Measurements from ENCODE around the gene SCN2B.

The SCN2B gene, protein sequence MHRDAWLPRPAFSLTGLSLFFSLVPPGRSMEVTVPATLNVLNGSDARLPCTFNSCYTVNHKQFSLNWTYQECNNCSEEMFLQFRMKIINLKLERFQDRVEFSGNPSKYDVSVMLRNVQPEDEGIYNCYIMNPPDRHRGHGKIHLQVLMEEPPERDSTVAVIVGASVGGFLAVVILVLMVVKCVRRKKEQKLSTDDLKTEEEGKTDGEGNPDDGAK

GRCh38 chr11:118175993-118176777 is at the start of gene SCN2B:
Gene SCN2B (minus strand): TSS chr11:118176639. CDS start chr11:118176431, 208 bp downstream.
- DNase-seq (ENCODE audit: low read depth), result no peak

DNA sequence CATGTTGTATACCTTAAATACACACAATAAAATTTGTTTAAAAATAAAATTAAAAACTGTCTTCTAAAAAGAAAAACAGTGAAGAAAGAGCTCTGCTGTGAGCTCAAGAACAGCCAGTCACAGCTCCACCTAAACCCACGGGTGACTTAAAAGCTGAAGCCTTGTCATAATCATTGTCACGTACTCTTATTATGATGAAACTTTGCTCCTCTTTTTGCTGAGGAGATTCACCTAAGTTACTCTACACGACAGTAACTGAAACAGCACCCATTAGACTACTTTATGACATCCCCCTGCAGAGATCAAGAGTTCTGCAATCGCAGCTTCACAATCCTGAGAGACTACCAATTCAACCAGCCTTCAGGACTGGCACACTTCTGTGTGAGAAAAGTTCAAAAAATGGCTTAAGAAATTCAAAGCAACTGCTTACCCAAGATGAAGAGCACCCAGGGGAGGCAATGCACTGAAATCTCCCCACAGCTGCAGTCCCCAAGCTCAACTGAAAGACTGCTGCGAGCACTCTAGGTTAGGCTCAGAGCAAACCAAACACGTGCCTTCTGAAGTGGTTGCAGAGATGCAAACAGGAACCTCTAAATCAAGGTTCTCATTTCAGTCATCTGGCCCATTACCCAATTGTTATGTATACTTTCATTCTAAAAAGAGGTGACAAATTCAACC is 48.2 kb upstream of the SCN2B start, which contains the start of gene JAML:
TSS of gene JAML (minus strand) at position 501 of the 678 bp plus-strand sequence. CDS start 10,145 bp downstream, outside the sequence.
- no peak for DNase-seq (ENCODE audit: low read depth)

DNA sequence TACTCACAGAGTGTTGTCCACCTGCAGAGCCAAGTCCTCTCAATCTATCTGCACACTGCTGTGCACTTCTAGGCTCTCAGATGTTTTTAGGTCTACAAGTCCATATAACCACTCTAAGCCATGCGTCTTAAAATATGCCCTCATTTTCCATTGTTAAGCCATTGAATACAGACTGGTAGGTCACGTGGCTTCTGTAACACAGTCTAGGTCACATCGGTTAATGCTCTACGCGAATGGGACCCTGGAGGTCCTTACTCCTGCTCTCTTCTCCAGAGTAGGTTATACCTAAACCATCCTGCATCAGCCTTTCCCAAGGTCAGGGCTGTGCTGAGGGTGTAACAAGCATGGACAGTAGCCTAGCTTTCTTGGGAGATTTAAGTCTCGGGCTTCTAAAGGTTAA is 47.6 kb upstream of the SCN2B start:
- no peak for DNase-seq (ENCODE audit: low read depth)

- DNase-seq (ENCODE audit: low read depth), result no peak
Observed at GRCh38 chr11:118223570-118223969, 47.1 kb upstream of the SCN2B start.

- DNase-seq (ENCODE audit: low read depth), result no peak
Observed at GRCh38 chr11:118222437-118222836, 46.0 kb upstream of the SCN2B start.

DNA sequence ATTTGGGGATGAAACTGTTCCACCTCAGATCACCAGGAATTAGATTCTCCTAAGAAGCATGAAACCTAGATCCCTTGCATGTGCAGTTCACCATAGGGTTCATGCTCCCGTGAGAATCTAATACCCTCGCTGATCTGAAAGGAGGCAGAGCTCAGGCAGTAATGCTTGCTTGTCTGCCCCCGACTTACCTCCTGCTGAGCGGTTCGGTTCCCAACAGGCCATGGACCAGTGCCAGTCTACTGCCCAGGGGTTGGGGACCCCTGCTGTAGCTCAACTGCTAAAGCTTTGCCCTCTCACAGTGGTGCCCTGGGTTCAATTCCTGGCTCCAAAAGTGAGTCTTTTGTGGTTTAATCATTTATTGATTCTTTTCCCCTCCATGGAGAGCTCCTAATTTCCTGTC is 45.0 kb upstream of the SCN2B start:
- no peak for DNase-seq (ENCODE audit: low read depth)

DNA sequence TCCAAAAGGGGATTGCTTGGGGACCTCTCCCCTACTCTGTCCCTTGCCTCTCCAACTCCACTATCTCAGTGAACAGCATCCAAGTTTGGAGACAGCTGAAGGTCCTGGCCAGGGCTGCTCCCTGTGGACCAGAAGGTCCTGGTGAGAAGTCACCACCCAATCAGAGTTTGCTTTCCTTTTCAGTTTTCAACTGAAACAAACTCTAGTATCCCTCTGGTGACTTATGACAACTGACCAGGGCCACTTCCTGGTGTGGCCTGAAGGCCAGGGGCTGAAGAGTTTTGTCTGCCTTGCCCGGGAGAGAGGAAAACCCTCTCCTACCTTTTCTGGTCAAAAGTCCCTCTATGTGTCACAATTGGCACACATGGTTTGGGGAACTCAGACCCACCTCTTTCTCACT is 43.3 kb upstream of the SCN2B start:
- no peak for DNase-seq (ENCODE audit: low read depth)

DNA sequence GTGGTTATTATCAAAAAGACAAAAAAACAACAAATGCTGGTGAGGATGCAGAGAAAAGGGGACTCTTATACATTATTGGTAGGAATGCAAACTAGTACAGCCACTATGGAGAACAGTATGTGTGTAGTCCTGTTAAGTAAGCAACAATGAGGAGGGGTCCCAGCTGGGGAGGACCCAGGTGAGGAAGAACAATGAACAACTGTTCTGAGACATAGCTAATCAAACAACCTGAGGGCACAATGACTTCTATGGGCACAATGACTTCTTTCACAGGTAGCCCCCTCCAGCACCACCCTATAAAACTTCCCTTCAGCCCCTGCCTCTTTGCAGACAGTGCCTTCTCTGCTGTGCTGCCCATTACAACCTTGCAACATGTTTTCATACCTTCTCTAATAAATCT is 42.8 kb upstream of the SCN2B start:
- DNase-seq (ENCODE audit: low read depth), result no peak

- no peak for DNase-seq (ENCODE audit: low read depth)
Observed at GRCh38 chr11:118217575-118217974, 41.1 kb upstream of the SCN2B start.

DNA sequence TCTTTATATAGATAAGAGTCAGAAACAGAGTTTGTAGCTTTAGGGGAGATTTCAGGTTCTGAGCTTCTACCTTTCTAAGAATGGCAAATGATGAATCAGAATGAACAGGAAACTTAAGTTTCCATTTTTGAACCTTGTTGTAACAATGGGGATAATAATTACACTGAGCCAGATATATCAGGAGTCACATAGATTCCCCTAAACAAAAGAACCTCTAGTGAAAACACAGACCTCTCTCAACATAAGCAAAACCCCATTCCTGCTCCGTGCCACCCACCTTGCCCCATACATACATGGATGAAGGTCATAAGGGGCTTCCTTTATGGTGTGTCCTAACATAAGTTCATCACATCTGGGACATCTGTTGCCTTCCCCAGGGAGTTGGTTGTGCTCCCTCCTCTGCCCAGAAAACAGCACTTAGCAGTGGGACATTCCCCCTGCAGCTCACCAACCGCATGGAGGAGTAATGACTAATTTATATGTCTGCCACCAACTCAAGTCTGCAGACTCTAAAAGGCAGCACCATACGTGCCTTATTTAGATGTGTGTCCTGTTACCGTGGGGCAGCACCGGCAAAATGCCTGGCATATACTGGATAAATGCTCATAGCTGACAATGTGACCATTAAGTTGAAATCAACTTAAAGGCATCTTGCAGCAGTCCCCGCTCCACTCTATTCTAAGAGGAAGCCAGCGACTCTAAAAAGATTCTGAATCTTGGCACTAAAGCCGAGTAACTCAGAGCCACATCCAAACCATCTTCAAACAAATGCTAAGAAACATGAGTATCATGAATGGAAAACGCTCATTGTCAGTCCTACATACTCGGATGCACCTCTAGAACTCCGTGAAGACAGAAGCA is 40.4 kb upstream of the SCN2B start:
- no peak for DNase-seq (ENCODE audit: low read depth)

DNA sequence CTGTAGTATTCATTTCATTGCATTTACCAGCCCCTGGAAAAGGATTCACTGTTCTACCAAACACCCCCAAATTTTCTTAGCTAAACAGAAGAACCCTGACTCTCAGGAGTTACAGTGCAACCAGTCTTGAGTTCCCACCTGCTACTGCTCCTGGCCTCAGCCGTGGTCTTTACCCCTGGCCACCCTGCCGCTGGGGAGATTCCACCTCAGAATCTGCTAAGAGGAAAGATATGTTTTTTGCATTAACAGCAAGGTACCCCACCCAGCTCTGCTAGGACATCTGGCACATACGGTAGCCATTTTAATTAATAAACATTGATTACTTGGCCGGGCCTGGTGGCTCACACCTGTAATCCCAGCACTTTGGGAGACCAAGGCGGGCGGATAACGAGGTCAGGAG is 39.3 kb upstream of the SCN2B start:
- no peak for DNase-seq (ENCODE audit: low read depth)

DNA sequence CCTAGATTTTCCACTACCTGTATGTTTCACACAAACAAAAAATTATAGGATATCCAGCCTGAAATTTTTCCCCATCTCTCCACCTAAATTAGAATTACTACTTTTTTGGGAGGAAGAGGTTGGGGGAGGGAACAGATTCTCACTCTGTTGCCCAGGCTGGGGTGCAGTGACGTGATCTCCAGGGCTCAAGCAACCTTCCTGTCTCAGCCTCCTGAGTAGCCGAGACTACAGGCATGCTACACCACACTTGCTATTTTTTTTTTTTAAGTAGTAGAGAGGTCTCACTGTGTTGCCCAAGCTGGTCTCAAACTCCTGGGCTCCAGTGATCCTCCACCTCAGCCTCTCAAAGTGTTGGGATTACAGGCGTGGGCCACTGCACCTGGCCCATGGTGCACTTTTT is 38.8 kb upstream of the SCN2B start:
- no peak for DNase-seq (ENCODE audit: low read depth)

GRCh38 chr11:118214210-118214914 is 37.9 kb upstream of the SCN2B start:
- no peak for DNase-seq (ENCODE audit: low read depth)

GRCh38 chr11:118213781-118214180 is 37.3 kb upstream of the SCN2B start:
- no peak for DNase-seq (ENCODE audit: low read depth)

DNA sequence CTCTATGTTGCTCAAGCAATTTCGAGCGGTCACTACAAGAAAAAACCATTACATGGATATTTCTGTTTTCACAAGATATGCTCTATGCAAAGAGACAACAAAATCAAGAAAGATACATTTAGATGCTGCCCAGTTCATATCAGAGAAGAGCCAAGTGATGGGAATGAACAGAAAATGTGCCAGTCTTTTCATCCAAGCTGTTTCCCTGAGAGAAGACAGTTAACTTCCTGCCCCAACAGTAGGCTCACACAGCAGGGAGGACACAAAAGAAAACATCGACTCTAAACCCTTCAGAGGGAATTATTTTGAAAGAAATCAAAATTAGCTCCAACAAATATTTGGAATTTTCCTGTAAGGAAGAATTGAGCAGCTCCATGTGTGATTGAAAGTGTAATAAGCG is 36.8 kb upstream of the SCN2B start:
- no peak for DNase-seq (ENCODE audit: low read depth)

DNA sequence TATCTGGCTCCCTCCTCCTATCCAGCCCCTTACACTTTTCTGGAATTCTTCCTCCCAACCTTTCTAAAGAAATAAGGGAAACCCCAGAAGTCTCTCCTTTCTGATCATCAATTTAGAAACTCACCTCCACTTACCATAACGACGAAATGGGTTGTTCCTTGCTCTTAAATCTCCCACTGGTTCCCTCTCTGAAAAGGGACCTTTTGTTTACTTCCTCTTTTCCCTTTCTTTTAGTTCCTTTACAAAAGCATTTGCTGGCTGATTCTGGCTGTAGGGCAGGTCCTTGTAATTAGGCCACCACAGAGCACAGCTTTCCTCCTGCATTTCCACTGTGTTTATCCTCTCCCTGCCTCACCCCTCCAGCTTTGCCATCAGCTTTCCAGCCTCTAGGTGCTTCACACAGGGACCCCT is 36.3 kb upstream of the SCN2B start:
- DNase-seq (ENCODE audit: low read depth), result no peak

GRCh38 chr11:118212131-118212725 is 35.8 kb upstream of the SCN2B start:
- DNase-seq (ENCODE audit: low read depth), result no peak

DNA sequence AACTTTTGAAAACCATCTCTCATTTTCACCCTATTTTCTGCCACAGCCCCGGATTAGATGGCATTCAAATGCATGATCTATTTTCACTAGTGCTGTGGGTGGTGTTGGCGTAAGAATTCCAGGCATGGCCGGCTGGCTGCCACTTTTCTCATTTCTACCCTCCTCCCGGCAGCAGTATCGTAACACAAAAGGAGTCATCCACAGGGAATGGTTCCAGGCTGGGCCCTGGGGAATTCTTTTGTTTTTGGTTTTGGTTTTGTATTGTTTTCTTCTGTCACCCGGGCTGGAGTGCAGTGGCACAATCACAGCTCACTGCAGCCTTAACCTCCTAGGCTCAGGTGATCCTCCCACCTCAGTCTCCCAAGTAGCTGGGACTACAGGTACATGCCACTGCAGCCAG is 34.6 kb upstream of the SCN2B start:
- no peak for DNase-seq (ENCODE audit: low read depth)

GRCh38 chr11:118210323-118210722 is 33.9 kb upstream of the SCN2B start:
- no peak for DNase-seq (ENCODE audit: low read depth)

- DNase-seq (ENCODE audit: low read depth), result no peak
Observed at GRCh38 chr11:118209033-118209432, 32.6 kb upstream of the SCN2B start.

DNA sequence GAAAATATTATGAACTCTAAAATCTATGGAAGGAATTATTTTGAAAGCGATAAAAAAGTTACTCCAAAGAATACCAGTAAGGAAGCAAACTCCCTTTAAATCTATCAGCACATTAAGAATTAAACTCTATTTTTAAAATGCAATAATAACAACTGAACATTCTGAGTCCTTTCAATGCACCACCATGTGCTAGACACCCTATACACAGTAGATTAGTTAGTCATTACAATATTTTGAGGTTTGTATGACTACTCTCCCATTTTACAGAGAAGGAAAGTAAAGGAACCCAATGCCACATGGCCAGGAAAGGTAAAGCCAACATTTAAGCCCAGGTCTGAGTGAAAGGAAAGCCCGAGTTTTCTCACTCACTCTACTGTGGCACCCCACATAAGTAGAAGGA is 30.6 kb upstream of the SCN2B start:
- no peak for DNase-seq (ENCODE audit: low read depth)
